ENCODE results near the gene SPIN4.
"Not testable (repeated sequence)": the region's sequence is repeated elsewhere in the genome, so short reads cannot be mapped to it uniquely, and the experiment has no call there.

SPIN4 gene

GRCh38 chrX:63350941-63351616 lies at the start of gene SPIN4:
TSS of gene SPIN4 (minus strand) at chrX:63351332. CDS start at chrX:63350819, 513 bp downstream.
- DNase-seq, result peak; percentile 95

- peak; percentile 61 for DNase-seq
Observed at GRCh38 chrX:63400340-63400739, 49.2 kb upstream of the SPIN4 start.

GRCh38 chrX:63394872-63395271 lies 43.7 kb upstream of the SPIN4 start:
- DNase-seq, result peak; percentile 35

GRCh38 chrX:63393094-63393493 lies 42.0 kb upstream of the SPIN4 start:
- not testable (repeated sequence) for DNase-seq

GRCh38 chrX:63387411-63387810 lies 36.3 kb upstream of the SPIN4 start:
- no peak for DNase-seq

- not testable (repeated sequence) for DNase-seq
Observed at GRCh38 chrX:63384263-63384662, 33.1 kb upstream of the SPIN4 start.

GRCh38 chrX:63373012-63373411 lies 21.9 kb upstream of the SPIN4 start:
- not testable (repeated sequence) for DNase-seq

- DNase-seq, result not testable (repeated sequence)
Observed at GRCh38 chrX:63367699-63368098, 16.6 kb upstream of the SPIN4 start.

GRCh38 chrX:63363788-63364187 lies 12.7 kb upstream of the SPIN4 start:
- DNase-seq, result no peak

- DNase-seq, result no peak
Observed at GRCh38 chrX:63361494-63361893, 10.4 kb upstream of the SPIN4 start.

GRCh38 chrX:63354484-63354883 lies 3.4 kb upstream of the SPIN4 start:
- DNase-seq, result peak; percentile 84

- DNase-seq, result peak; percentile 68
Observed at GRCh38 chrX:63350465-63350877, 661 bp downstream of the SPIN4 start.

- DNase-seq, result peak; percentile 81
Observed at GRCh38 chrX:63349307-63349706, 1.8 kb downstream of the SPIN4 start.

GRCh38 chrX:63330681-63331080 lies 20.5 kb downstream of the SPIN4 start:
- DNase-seq, result no peak

- no peak for DNase-seq
Observed at GRCh38 chrX:63327788-63328187, 23.3 kb downstream of the SPIN4 start.

GRCh38 chrX:63299596-63299995 lies 51.5 kb downstream of the SPIN4 start:
- no peak for DNase-seq

Data from OCI-M1 (cell line).